ENCODE results near the gene SPEF2. TPM values are rescaled to one million over a fixed set of nuclear protein-coding genes. Genes with fewer than 3 reads are reported as not detected.
"Not testable (repeated sequence)": the region's sequence is repeated elsewhere in the genome, so short reads cannot be mapped to it uniquely, and the experiment has no call there.

Gene SPEF2
- total RNA-seq, 3 donors from 2014 or later = 3.7 to 6.9 (median 4.2) TPM

DNA sequence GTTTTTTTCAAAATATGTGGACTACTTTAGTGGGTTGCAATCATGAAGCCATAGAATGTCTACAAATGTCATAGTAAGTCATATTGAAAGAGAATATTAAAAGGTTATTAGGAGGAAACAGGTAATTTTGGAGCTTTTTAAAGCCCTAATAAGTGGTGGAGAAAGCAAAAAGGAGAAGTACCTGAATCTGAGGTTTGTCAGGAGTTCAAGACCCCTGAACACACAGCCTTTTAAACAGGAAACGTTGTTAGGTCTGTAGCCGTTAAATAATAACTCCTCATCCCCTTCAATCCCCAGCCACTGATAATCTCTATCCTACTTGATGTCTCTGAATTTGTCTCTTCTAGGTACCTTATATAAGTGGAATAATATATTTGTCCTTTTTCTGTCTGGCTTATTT, 51.1 kb downstream of the SPEF2 start:
- no peaks in the 10 kb centered on the region for H3K4me1 ChIP-seq (ENCODE audit: low read depth)
- ATAC-seq (no peak), DNase-seq (no peak)
- TF ChIP-seq, protein P1, sequence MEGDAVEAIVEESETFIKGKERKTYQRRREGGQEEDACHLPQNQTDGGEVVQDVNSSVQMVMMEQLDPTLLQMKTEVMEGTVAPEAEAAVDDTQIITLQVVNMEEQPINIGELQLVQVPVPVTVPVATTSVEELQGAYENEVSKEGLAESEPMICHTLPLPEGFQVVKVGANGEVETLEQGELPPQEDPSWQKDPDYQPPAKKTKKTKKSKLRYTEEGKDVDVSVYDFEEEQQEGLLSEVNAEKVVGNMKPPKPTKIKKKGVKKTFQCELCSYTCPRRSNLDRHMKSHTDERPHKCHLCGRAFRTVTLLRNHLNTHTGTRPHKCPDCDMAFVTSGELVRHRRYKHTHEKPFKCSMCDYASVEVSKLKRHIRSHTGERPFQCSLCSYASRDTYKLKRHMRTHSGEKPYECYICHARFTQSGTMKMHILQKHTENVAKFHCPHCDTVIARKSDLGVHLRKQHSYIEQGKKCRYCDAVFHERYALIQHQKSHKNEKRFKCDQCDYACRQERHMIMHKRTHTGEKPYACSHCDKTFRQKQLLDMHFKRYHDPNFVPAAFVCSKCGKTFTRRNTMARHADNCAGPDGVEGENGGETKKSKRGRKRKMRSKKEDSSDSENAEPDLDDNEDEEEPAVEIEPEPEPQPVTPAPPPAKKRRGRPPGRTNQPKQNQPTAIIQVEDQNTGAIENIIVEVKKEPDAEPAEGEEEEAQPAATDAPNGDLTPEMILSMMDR (IDR thresholded peaks at IDR 0.05) = no peak
- H3K36me3 ChIP-seq (ENCODE audit: low read depth) = no peaks in the 10 kb centered on the region
- H3K4me3 ChIP-seq = no peak overlapping the region
- H3K9me3 ChIP-seq = no peaks in the 10 kb centered on the region
- intact Hi-C loops (cut with DNase I, micrococcal nuclease) = no loop called here

DNA sequence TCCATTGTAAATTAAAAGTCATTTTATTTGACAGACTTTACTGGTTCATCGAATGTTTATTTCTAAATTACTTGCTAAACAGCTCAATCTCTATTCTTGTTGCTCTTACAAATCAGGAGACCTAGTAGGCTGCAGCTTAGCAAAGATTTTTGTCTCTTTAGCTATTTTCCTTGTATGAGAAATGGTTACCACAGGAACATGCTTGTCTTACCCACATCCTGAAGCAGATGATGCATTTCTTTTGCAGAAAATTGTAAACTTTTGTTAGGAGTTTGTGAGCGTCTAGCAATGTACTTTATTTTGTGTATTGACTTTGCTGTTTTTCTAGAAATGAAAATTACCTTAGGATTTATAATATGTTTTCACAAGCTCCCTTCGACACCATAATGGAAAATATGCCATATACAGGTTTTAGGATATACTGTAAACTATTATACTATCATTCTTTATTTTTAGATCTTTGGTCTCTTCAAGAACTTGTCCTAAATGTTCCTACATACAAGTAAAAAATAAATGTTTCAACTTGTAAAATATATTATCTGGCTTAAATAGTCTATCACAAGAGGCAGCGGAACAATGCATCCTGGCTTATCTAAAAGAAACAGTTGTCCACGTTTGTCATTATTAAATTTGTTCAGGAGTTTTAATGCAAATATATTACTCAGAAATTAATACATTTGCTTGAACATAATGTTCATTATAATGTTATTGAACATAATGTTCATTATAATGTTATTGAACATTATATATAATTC, 54.1 kb downstream of the SPEF2 start:
- Histone ChIP-seq H3K4me3 (no peak overlapping the region), H3K9me3 (no peaks in the 10 kb centered on the region), H3K36me3 (ENCODE audit: low read depth) (no peaks in the 10 kb centered on the region), H3K4me1 (ENCODE audit: low read depth) (no peaks in the 10 kb centered on the region)
- TF ChIP-seq, protein P1 (IDR thresholded peaks at IDR 0.05) = no peak
- ATAC-seq (peak; percentile 45), DNase-seq (no peak)
- intact Hi-C loops (cut with DNase I, micrococcal nuclease) = no loop called here

DNA sequence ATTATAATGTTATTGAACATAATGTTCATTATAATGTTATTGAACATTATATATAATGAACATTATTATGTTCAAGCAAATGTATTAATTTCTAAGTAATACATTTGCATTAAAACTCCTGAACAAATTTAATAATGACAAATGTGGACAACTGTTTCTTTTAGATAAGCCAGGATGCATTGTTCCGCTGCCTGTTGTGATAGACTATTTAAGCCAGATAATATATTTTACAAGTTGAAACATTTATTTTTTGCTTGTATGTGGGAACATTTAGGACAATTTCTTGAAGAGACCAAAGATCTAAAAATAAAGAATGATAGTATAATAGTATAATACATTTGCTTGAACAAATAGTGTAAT, 54.6 kb downstream of the SPEF2 start:
- H3K9me3 ChIP-seq; H3K4me1 ChIP-seq (ENCODE audit: low read depth); DNase-seq; H3K4me3 ChIP-seq; H3K36me3 ChIP-seq (ENCODE audit: low read depth); ATAC-seq; intact Hi-C loops (cut with DNase I, micrococcal nuclease): not testable (repeated sequence)

DNA sequence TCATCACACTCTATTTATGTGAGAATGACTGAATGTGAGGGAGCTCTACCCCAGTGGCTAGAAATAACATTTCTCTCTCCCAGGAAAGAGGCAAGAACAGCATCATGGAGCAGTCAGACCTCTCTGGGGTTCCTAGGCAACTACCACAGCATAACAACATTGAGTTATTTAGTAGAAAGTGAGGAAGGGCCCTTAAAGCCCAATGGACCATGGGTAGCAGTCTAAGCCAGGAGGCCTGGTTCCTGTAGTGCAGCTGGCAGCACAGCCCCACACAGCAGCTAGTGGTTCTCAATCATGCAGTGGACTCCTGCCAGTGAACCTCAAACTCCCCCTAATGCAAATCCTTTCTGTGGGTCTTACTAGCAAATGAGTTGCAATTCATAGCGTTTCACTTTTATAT, 55.3 kb downstream of the SPEF2 start:
- no peaks in the 10 kb centered on the region for H3K9me3 ChIP-seq
- H3K4me3 ChIP-seq = no peak overlapping the region
- TF ChIP-seq, protein P1 (IDR thresholded peaks at IDR 0.05) = no peak
- intact Hi-C loops (cut with DNase I, micrococcal nuclease) = no loop called here
- no peaks in the 10 kb centered on the region for H3K36me3 ChIP-seq (ENCODE audit: low read depth)
- DNase-seq = no peak
- ATAC-seq = peak; percentile 36
- no peaks in the 10 kb centered on the region for H3K4me1 ChIP-seq (ENCODE audit: low read depth)

DNA sequence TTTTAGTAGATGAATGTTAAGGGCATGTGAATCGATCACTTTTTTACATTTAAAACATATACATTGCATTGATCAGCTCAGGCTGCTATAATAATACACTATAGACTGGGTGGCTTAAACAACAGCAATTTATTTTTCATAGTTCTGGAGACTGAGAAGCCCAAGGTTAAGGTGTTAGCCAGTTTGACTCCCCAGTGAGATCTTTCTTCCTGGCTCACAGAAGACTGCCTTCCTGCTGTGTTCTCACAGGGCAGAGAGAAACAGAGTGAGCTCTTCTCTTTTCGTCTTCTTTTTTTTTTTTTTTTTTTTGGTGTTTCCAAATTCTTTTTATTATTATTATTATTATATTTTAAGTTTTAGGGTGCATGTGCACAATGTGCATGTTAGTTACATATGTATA, 56.4 kb downstream of the SPEF2 start:
- TF ChIP-seq, protein P1 (IDR thresholded peaks at IDR 0.05) = no peak
- no peaks in the 10 kb centered on the region for H3K4me1 ChIP-seq (ENCODE audit: low read depth)
- intact Hi-C loops (cut with DNase I, micrococcal nuclease) = no loop called here
- H3K4me3 ChIP-seq = no peak overlapping the region
- DNase-seq = no peak
- ATAC-seq = no peak
- no peaks in the 10 kb centered on the region for H3K36me3 ChIP-seq (ENCODE audit: low read depth)
- no peaks in the 10 kb centered on the region for H3K9me3 ChIP-seq

DNA sequence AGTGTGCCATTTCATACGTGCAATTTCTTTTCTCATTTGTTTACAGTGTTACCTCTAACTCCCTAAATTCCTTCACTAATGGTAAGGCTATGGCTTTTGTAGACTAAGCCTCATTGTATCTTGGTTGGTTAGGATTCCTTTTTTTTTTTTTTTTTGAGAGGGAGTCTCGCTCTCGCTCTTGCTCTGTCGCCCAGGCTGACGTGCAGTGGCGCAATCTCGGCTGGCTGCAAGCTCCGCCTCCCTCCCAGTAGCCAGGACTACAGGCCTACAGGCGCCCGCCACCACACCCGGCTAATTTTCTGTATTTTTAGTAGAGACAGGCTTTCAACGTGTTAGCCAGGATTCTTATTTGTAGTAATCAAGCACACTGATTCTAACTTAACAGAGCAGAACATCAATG, 57.7 kb downstream of the SPEF2 start:
- TF ChIP-seq, protein P1 (IDR thresholded peaks at IDR 0.05) = no peak
- DNase-seq (no peak), ATAC-seq (no peak)
- Histone ChIP-seq H3K4me3 (no peak overlapping the region), H3K9me3 (no peaks in the 10 kb centered on the region), H3K36me3 (ENCODE audit: low read depth) (no peaks in the 10 kb centered on the region), H3K4me1 (ENCODE audit: low read depth) (no peaks in the 10 kb centered on the region)
- intact Hi-C loops (cut with DNase I, micrococcal nuclease) = no loop called here
